Ascending aorta (tissue), 2 donors: ENCODE results near the gene OPN4. TPM values are rescaled to one million over a fixed set of nuclear protein-coding genes. Genes with fewer than 3 reads are reported as not detected.

Experiments
- DNase-seq, 2 donors: peaks; one replicate each; pipeline ENCODE4 v3.0.0-alpha.2; 2019; ENCODE audit warnings: low spot score in 2 of 2
- H3K27ac ChIP-seq, 2 donors: fragments of 200-600 bp; sonication (generic); one replicate each; pipeline ENCODE4 v1.5.1; 2016 to 2017; ENCODE audit warnings: mild to moderate bottlenecking in 1 of 2
- H3K27me3 ChIP-seq: fragments of 200-600 bp; sonication (generic); one replicate; pipeline ENCODE4 v1.5.1; 2017
- H3K36me3 ChIP-seq, 2 donors: fragments of 200-600 bp; sonication (generic); one replicate each; pipeline ENCODE4 v1.5.1; 2016
- H3K4me1 ChIP-seq, 2 donors: fragments of 200-600 bp; sonication (generic); one replicate each; pipeline ENCODE4 v1.5.1; 2016 to 2017; ENCODE audit warnings: mild to moderate bottlenecking in 1 of 2
- H3K4me3 ChIP-seq, 2 donors: fragments of 200-600 bp; sonication (generic); one replicate each; pipeline ENCODE4 v1.5.1; 2016 to 2017; ENCODE audit warnings: mild to moderate bottlenecking in 1 of 2
- H3K9me3 ChIP-seq, 2 donors: fragments of 200-600 bp; sonication (generic); one replicate each; pipeline ENCODE4 v1.5.1; 2016
- CTCF ChIP-seq, 3 experiments: fragments of 200-600 bp in 2 of 3; fragments of 450-650 bp in 1 of 3; sonication (generic) in 2 of 3; IDR thresholded peaks; one replicate each; pipeline ENCODE4 v1.5.1; 2016 to 2019; ENCODE audit warnings: antibody characterized with exemption in 3 of 3, mild to moderate bottlenecking in 1 of 3, moderate library complexity in 1 of 3
- intact Hi-C: fragments of 100-400 bp; cut with DNase I; formaldehyde crosslinking; loops from one replicate; pipeline ENCODE4 v1.15.1; 2023
- total RNA-seq: library from RNA; depleted of rRNA; stranded (reverse); fragments of >200 nt; gene quantifications from one replicate; pipeline ENCODE4 v1.1.0, GENCODE V29; 2016

Gene OPN4
- total RNA-seq, 1 donor from 2014 or later = not detected

DNA sequence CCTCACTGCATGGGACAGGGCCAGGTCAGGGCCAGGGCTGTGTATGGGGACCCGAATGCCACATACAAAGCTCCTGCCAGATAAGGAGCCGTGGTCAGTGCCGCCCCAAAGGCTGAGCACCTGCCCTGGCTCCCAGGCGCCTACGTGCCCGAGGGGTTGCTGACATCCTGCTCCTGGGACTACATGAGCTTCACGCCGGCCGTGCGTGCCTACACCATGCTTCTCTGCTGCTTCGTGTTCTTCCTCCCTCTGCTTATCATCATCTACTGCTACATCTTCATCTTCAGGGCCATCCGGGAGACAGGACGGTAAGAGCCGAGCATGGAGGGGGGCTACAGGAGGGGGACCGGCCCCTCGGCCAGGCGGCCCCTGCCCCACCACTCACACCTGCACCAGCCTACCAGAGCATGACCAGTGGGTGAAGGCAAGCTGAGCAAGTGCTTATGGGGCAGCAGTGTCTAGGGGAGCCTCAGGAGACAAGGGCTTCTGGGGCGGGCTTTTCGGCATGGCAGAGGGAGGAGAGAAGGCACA is 4.9 kb downstream of the OPN4 start:
- H3K4me3 ChIP-seq = no peak overlapping the region
- intact Hi-C loops = no loop called here
- no peak for TF ChIP-seq CTCF (IDR thresholded peaks at IDR 0.05)
- H3K27ac ChIP-seq = no peak overlapping the region
- H3K36me3 ChIP-seq = no peaks in the 10 kb centered on the region
- no peaks in the 10 kb centered on the region for H3K9me3 ChIP-seq
- DNase-seq = peak in 1 of 2 donors; percentile 4
- H3K27me3 ChIP-seq = no peaks in the 10 kb centered on the region
- H3K4me1 ChIP-seq = no peaks in the 10 kb centered on the region

- Histone ChIP-seq H3K4me1 (peaks cover 0 to 3% of the 10 kb centered on the region in 2 donors), H3K27ac (no peak overlapping the region), H3K27me3 (no peaks in the 10 kb centered on the region), H3K36me3 (no peaks in the 10 kb centered on the region), H3K4me3 (no peak overlapping the region), H3K9me3 (no peaks in the 10 kb centered on the region)
- DNase-seq = peak in 1 of 2 donors; percentile 6
- intact Hi-C loops = loop anchor here (10.0 kb wide), 1 partner anchor 435 kb away; the partner anchor contains the start of genes GLUD1 and SHLD2
- no peak for TF ChIP-seq CTCF (IDR thresholded peaks at IDR 0.05)
Measured at GRCh38 chr10:86659721-86660453, 5.5 kb downstream of the OPN4 start.

DNA sequence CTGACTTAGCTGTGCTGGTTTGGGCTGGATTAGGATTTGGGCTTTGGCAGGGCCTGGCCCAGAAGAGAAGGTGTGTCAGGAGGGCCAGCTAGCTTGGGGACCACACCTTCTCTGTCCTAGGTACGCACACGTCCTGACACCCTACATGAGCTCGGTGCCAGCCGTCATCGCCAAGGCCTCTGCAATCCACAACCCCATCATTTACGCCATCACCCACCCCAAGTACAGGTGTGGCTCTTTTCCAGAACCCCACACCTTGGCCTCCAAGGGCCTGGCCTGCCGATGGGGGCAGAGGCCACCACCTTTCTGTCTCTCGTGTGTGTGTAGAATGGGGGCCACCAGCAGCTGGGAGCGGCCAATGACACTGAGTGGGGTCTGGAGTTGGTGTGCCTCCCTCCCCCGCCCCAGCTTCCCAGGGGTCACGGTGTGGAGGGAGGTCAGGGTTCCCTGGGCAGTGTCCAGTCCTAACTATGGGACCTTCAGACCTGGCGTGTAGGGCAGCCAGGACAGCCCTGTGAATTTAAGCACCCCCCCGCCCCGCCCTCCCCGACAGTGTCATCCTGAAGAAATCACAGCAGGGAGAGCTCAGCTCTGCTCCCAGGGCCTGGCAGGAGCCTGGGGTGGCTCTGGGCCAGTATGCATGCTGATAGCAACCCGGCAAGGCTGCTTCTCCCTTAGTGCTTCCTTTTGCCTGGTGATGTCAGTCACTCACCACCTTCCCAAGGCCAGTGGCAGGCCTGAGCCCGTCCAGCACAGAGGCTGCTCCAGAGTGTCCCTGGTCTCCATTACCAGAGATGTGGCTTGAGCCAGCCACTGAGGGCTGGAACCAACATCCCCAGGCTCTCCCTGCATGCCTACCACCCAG is 7.0 kb downstream of the OPN4 start:
- H3K4me1 ChIP-seq = peaks cover 0 to 3% of the 10 kb centered on the region in 2 donors
- no peak overlapping the region for H3K4me3 ChIP-seq
- DNase-seq = no peak
- TF ChIP-seq CTCF (IDR thresholded peaks at IDR 0.05) = no peak
- intact Hi-C loops = loop anchor here (10.0 kb wide), 1 partner anchor 433 kb away; the partner anchor contains the start of genes GLUD1 and SHLD2
- H3K27ac ChIP-seq = no peak overlapping the region
- no peaks in the 10 kb centered on the region for H3K9me3 ChIP-seq
- no peaks in the 10 kb centered on the region for H3K36me3 ChIP-seq
- no peaks in the 10 kb centered on the region for H3K27me3 ChIP-seq

- Histone ChIP-seq H3K27ac (no peak overlapping the region), H3K9me3 (no peaks in the 10 kb centered on the region), H3K4me3 (no peak overlapping the region), H3K36me3 (no peaks in the 10 kb centered on the region), H3K4me1 (peaks cover 0 to 9% of the 10 kb centered on the region in 2 donors), H3K27me3 (no peaks in the 10 kb centered on the region)
- TF ChIP-seq CTCF (IDR thresholded peaks at IDR 0.05) = no peak
- DNase-seq = no peak
- intact Hi-C loops = loop anchor here (10.0 kb wide), 1 partner anchor 432 kb away; the partner anchor contains the start of genes GLUD1 and SHLD2
Measured at GRCh38 chr10:86662186-86663045, 8.1 kb downstream of the OPN4 start.

DNA sequence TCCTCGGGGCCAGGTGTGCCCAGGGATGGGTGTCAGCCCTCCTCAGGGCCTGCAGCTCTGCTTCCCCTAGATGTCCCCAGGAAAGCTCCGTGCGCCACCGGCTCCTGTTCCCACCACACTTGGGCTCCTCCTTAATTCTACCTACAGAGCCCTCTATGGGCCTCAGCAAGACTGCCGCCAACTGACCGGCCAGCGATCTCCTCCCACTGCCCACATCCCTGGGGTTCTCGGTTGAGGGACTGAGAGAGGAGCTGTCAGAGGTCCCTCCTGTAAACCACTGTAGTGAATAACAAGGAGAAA is 8.6 kb downstream of the OPN4 start:
- no peak for TF ChIP-seq CTCF (IDR thresholded peaks at IDR 0.05)
- no peaks in the 10 kb centered on the region for H3K36me3 ChIP-seq
- no peaks in the 10 kb centered on the region for H3K9me3 ChIP-seq
- no peak overlapping the region for H3K27ac ChIP-seq
- DNase-seq = no peak
- H3K4me1 ChIP-seq = peaks cover 5 to 14% of the 10 kb centered on the region in 2 donors
- H3K27me3 ChIP-seq = no peaks in the 10 kb centered on the region
- intact Hi-C loops = loop anchor here (10.0 kb wide), 1 partner anchor 432 kb away; the partner anchor contains the start of genes GLUD1 and SHLD2
- no peak overlapping the region for H3K4me3 ChIP-seq
